CD8-positive, alpha-beta memory T cell (primary cell): Measurements from ENCODE around the gene PABPN1L. TPM values are rescaled to one million over a fixed set of nuclear protein-coding genes. Genes with fewer than 3 reads are reported as not detected.
A peak's percentile ranks its signal among the peaks of the same experiment; 100 is the strongest.

Source experiments
- CTCF ChIA-PET: fragments of 350-600 bp; sonication (Branson Sonifier 250); formaldehyde crosslinking; loops from one replicate; lab custom pipeline; 2021; ENCODE audit warnings: antibody characterized with exemption; lab: Charles Lee
- POLR2A ChIA-PET: fragments of 350-600 bp; sonication (Branson Sonifier 250); formaldehyde crosslinking; loops from one replicate; lab custom pipeline; 2021; ENCODE audit warnings: antibody characterized with exemption; lab: Charles Lee
- DNase-seq, 5 donors: peaks; one replicate each; pipeline versions ENCODE4 v3.0.0 to v3.0.0-alpha.2; 2020 to 2022; ENCODE audit warnings: mixed read lengths in 1 of 5
- H3K27ac ChIP-seq: one replicate; pipeline ENCODE4 v1.7.0; 2013; ENCODE audit warnings: low read depth, mild to moderate bottlenecking, low read length, moderate library complexity
- H3K27me3 ChIP-seq: 2 replicates; pipeline ENCODE4 v1.7.0; 2013; ENCODE audit warnings: low read length, mild to moderate bottlenecking; ENCODE audit not compliant: insufficient read depth, poor library complexity, severe bottlenecking
- H3K36me3 ChIP-seq: 2 replicates; pipeline ENCODE4 v1.7.0; 2013; ENCODE audit warnings: mild to moderate bottlenecking, low read length, moderate library complexity; ENCODE audit not compliant: insufficient read depth
- H3K4me1 ChIP-seq: 2 replicates; pipeline ENCODE4 v1.7.0; 2013; ENCODE audit warnings: mild to moderate bottlenecking, low read length, moderate library complexity; ENCODE audit not compliant: insufficient read depth
- H3K4me3 ChIP-seq: 2 replicates; pipeline ENCODE4 v1.7.0; 2013; ENCODE audit warnings: mild to moderate bottlenecking, low read length
- H3K9me3 ChIP-seq: 2 replicates; pipeline ENCODE4 v1.7.0; 2013; ENCODE audit warnings: mild to moderate bottlenecking, low read length
- H3K27ac Mint-ChIP-seq, 8 donors: one replicate each; pipeline ENCODE4 v1.8.0; 2020 to 2021; ENCODE audit warnings: mixed read lengths in 8 of 8, mild to moderate bottlenecking in 6 of 8, inconsistent platforms in 3 of 8, moderate library complexity in 3 of 8
- H3K27me3 Mint-ChIP-seq, 2 donors: one replicate each; pipeline ENCODE4 v1.8.0; 2020 to 2021; ENCODE audit warnings: mixed read lengths in 2 of 2, mild to moderate bottlenecking in 1 of 2, moderate library complexity in 1 of 2
- H3K36me3 Mint-ChIP-seq, 3 donors: one replicate each; pipeline ENCODE4 v1.8.0; 2020 to 2021; ENCODE audit warnings: mixed read lengths in 3 of 3, inconsistent platforms in 1 of 3, mild to moderate bottlenecking in 1 of 3
- H3K4me1 Mint-ChIP-seq, 3 donors: one replicate each; pipeline ENCODE4 v1.8.0; 2020 to 2021; ENCODE audit warnings: mixed read lengths in 3 of 3, inconsistent platforms in 1 of 3, mild to moderate bottlenecking in 1 of 3
- H3K4me3 Mint-ChIP-seq, 7 donors: one replicate each; pipeline ENCODE4 v1.8.0; 2020 to 2021; ENCODE audit warnings: mixed read lengths in 7 of 7, mild to moderate bottlenecking in 6 of 7, moderate library complexity in 4 of 7, inconsistent platforms in 2 of 7
- H3K9me3 Mint-ChIP-seq, 5 donors: one replicate each; pipeline ENCODE4 v1.8.0; 2020 to 2022; ENCODE audit warnings: mixed read lengths in 5 of 5, mild to moderate bottlenecking in 3 of 5, moderate library complexity in 2 of 5, inconsistent platforms in 1 of 5
- polyA plus RNA-seq: library from polyadenylated mRNA; unstranded; fragments of 300-500 nt; fragmentation: Illumina TruSeq; gene quantifications from one replicate; pipeline ENCODE4 v1.2.3, GENCODE V29; 2021
- total RNA-seq, 2 experiments: library from RNA; stranded (reverse); gene quantifications; one replicate each; pipeline ENCODE4 v1.2.3, GENCODE V29; 2021

PABPN1L gene
- total and polyA plus RNA-seq, 3 experiments from 2014 or later, result not detected

GRCh38 chr16:88911136-88911945 is 44.9 kb upstream of the PABPN1L start:
- H3K4me1 ChIP-seq, result no peaks in the 10 kb centered on the region
- POLR2A ChIA-PET, result no interaction called here
- no peak for DNase-seq
- Mint-ChIP-seq H3K27me3 (peaks cover 3 to 9% of the 10 kb centered on the region in 2 donors), H3K9me3 (no peaks in the 10 kb centered on the region), H3K4me3 (no peak overlapping the region), H3K4me1 (no peaks in the 10 kb centered on the region), H3K36me3 (no peaks in the 10 kb centered on the region), H3K27ac (no peak overlapping the region)
- H3K36me3 ChIP-seq, result no peaks in the 10 kb centered on the region
- no peak overlapping the region for H3K4me3 ChIP-seq
- H3K27me3 ChIP-seq, result no peaks in the 10 kb centered on the region
- CTCF ChIA-PET, result no interaction called here
- no peaks in the 10 kb centered on the region for H3K9me3 ChIP-seq
- H3K27ac ChIP-seq, result no peak overlapping the region

- no peaks in the 10 kb centered on the region for H3K4me1 Mint-ChIP-seq
- peaks cover 2 to 9% of the 10 kb centered on the region in 2 donors for H3K27me3 Mint-ChIP-seq
- Histone ChIP-seq H3K27me3 (no peaks in the 10 kb centered on the region), H3K36me3 (no peaks in the 10 kb centered on the region), H3K27ac (no peak overlapping the region), H3K9me3 (no peaks in the 10 kb centered on the region), H3K4me3 (no peak overlapping the region), H3K4me1 (no peaks in the 10 kb centered on the region)
- no peaks in the 10 kb centered on the region for H3K36me3 Mint-ChIP-seq
- no peaks in the 10 kb centered on the region for H3K9me3 Mint-ChIP-seq
- ChIA-PET POLR2A (no interaction called here), CTCF (no interaction called here)
- H3K27ac Mint-ChIP-seq, result no peak overlapping the region
- H3K4me3 Mint-ChIP-seq, result no peak overlapping the region
- no peak for DNase-seq
These were observed 44.0 kb upstream of the PABPN1L start for GRCh38 chr16:88910284-88911135.

GRCh38 chr16:88909431-88910210 is 43.2 kb upstream of the PABPN1L start:
- H3K4me3 Mint-ChIP-seq, result no peak overlapping the region
- H3K27ac Mint-ChIP-seq, result no peak overlapping the region
- no peaks in the 10 kb centered on the region for H3K36me3 ChIP-seq
- DNase-seq, result no peak
- no peaks in the 10 kb centered on the region for H3K4me1 ChIP-seq
- ChIA-PET POLR2A (no interaction called here), CTCF (no interaction called here)
- H3K27me3 Mint-ChIP-seq, result peaks cover 2 to 9% of the 10 kb centered on the region in 2 donors
- no peaks in the 10 kb centered on the region for H3K9me3 Mint-ChIP-seq
- H3K4me1 Mint-ChIP-seq, result no peaks in the 10 kb centered on the region
- no peaks in the 10 kb centered on the region for H3K36me3 Mint-ChIP-seq
- H3K4me3 ChIP-seq, result no peak overlapping the region
- H3K27me3 ChIP-seq, result no peaks in the 10 kb centered on the region
- H3K9me3 ChIP-seq, result no peaks in the 10 kb centered on the region
- H3K27ac ChIP-seq, result no peak overlapping the region

- no peak for DNase-seq
- H3K36me3 ChIP-seq, result no peaks in the 10 kb centered on the region
- Mint-ChIP-seq H3K36me3 (no peaks in the 10 kb centered on the region), H3K27ac (no peak overlapping the region), H3K4me3 (no peak overlapping the region), H3K4me1 (no peaks in the 10 kb centered on the region), H3K27me3 (peaks cover 2 to 4% of the 10 kb centered on the region in 2 donors), H3K9me3 (no peaks in the 10 kb centered on the region)
- no peak overlapping the region for H3K27ac ChIP-seq
- H3K4me1 ChIP-seq, result no peaks in the 10 kb centered on the region
- H3K9me3 ChIP-seq, result no peaks in the 10 kb centered on the region
- ChIA-PET CTCF (no interaction called here), POLR2A (no interaction called here)
- no peaks in the 10 kb centered on the region for H3K27me3 ChIP-seq
- no peak overlapping the region for H3K4me3 ChIP-seq
These were observed 41.8 kb upstream of the PABPN1L start for GRCh38 chr16:88908307-88908706.

- CTCF ChIA-PET, result no interaction called here
- no peaks in the 10 kb centered on the region for H3K9me3 Mint-ChIP-seq
These were observed 41.3 kb upstream of the PABPN1L start for GRCh38 chr16:88907768-88908167.

GRCh38 chr16:88906535-88907105 is 40.2 kb upstream of the PABPN1L start:
- Histone ChIP-seq H3K36me3 (no peaks in the 10 kb centered on the region), H3K27me3 (no peaks in the 10 kb centered on the region), H3K4me1 (no peaks in the 10 kb centered on the region), H3K9me3 (no peaks in the 10 kb centered on the region), H3K27ac (no peak overlapping the region), H3K4me3 (no peak overlapping the region)
- Mint-ChIP-seq H3K9me3 (no peaks in the 10 kb centered on the region), H3K4me1 (peaks cover 0 to 3% (median 0%) of the 10 kb centered on the region in 3 donors), H3K36me3 (no peaks in the 10 kb centered on the region), H3K27ac (no peak overlapping the region), H3K4me3 (no peak overlapping the region), H3K27me3 (peaks cover 0 to 2% of the 10 kb centered on the region in 2 donors)
- no peak for DNase-seq
- ChIA-PET POLR2A (no interaction called here), CTCF (no interaction called here)

More at GRCh38 chr16:88907768-88908167, 41.3 kb upstream of the PABPN1L start:
- no peaks in the 10 kb centered on the region for H3K4me1 ChIP-seq
- H3K27ac ChIP-seq, result no peak overlapping the region
- H3K36me3 ChIP-seq, result no peaks in the 10 kb centered on the region
- no peaks in the 10 kb centered on the region for H3K9me3 ChIP-seq
- H3K27me3 ChIP-seq, result no peaks in the 10 kb centered on the region
- POLR2A ChIA-PET, result no interaction called here
- DNase-seq, result no peak
- Mint-ChIP-seq H3K27me3 (peaks cover 2 to 4% of the 10 kb centered on the region in 2 donors), H3K36me3 (no peaks in the 10 kb centered on the region), H3K4me3 (no peak overlapping the region), H3K27ac (no peak overlapping the region), H3K4me1 (peaks cover 0 to 2% (median 0%) of the 10 kb centered on the region in 3 donors)
- no peak overlapping the region for H3K4me3 ChIP-seq

GRCh38 chr16:88906020-88906419 is 39.6 kb upstream of the PABPN1L start:
- peaks cover 0 to 3% (median 0%) of the 10 kb centered on the region in 3 donors for H3K4me1 Mint-ChIP-seq
- peaks cover 0 to 2% of the 10 kb centered on the region in 2 donors for H3K27me3 Mint-ChIP-seq
- H3K36me3 Mint-ChIP-seq, result no peaks in the 10 kb centered on the region
- H3K4me3 ChIP-seq, result no peak overlapping the region
- CTCF ChIA-PET, result no interaction called here
- no peaks in the 10 kb centered on the region for H3K36me3 ChIP-seq
- no peaks in the 10 kb centered on the region for H3K4me1 ChIP-seq
- no peak for DNase-seq
- no peaks in the 10 kb centered on the region for H3K27me3 ChIP-seq
- H3K4me3 Mint-ChIP-seq, result no peak overlapping the region
- peak overlapping the region in 1 of 8 donors; percentile 17 for H3K27ac Mint-ChIP-seq
- H3K9me3 ChIP-seq, result no peaks in the 10 kb centered on the region
- H3K27ac ChIP-seq, result no peak overlapping the region
- no peaks in the 10 kb centered on the region for H3K9me3 Mint-ChIP-seq
- POLR2A ChIA-PET, result no interaction called here
